Mucosa of descending colon (tissue), 3 donors: ENCODE data around the gene HDAC4. TPM values are rescaled to one million over a fixed set of nuclear protein-coding genes. Genes with fewer than 3 reads are reported as not detected.

ENCODE experiments used
- ATAC-seq: fragments of 200-7000 bp; cut with Tn5 transposase; one replicate; pipeline ENCODE4 v1.9.1; 2020; ENCODE audit warnings: mild to moderate bottlenecking, moderate library complexity
- DNase-seq, 3 donors: peaks; one replicate each; pipeline ENCODE4 v3.0.0-alpha.2; 2020
- H3K36me3 ChIP-seq: fragments of 200-600 bp; one replicate; pipeline ENCODE4 v1.8.0; 2021; ENCODE audit warnings: low read depth, mild to moderate bottlenecking
- H3K4me1 ChIP-seq: fragments of 200-600 bp; one replicate; pipeline ENCODE4 v1.8.0; 2021; ENCODE audit warnings: low read depth, mild to moderate bottlenecking
- H3K4me3 ChIP-seq: fragments of 200-600 bp; one replicate; pipeline ENCODE4 v1.8.0; 2021; ENCODE audit warnings: mild to moderate bottlenecking
- H3K9me3 ChIP-seq: fragments of 200-600 bp; one replicate; pipeline ENCODE4 v1.8.0; 2021; ENCODE audit warnings: mild to moderate bottlenecking
- CTCF ChIP-seq: fragments of 200-600 bp; IDR thresholded peaks from one replicate; pipeline ENCODE4 v1.8.0; 2022; ENCODE audit warnings: antibody characterized with exemption, mild to moderate bottlenecking
- intact Hi-C, 2 donors: fragments of 100-400 bp; cut with DNase I in 1 of 2; cut with micrococcal nuclease in 1 of 2; formaldehyde crosslinking; loops; one replicate each; pipeline versions ENCODE4 v1.11.0 to v1.11.1; 2022; cut with DNase I, micrococcal nuclease
- total RNA-seq, 3 donors: library from RNA; stranded (reverse); fragmentation: NEBNext Ultra II Directional in 2 of 3; extraction: Animal tissue kit (Norgen Biotek cat#: 25700) in 2 of 3; gene quantifications; one replicate each; pipeline versions ENCODE4 v1.2.1 to v1.2.4, GENCODE V29; 2021 to 2023
- donor health status: DM: no; HTN: no; CAD: no; lungs with moderate emphysema.
- donor health status: DM: no; HTN: no; CAD: no.
- donor health status: DM: no; HTN: yes; CAD: no.

HDAC4 gene
- total RNA-seq, 3 donors from 2014 or later: 41.4 to 147 (median 44.0) TPM

DNA sequence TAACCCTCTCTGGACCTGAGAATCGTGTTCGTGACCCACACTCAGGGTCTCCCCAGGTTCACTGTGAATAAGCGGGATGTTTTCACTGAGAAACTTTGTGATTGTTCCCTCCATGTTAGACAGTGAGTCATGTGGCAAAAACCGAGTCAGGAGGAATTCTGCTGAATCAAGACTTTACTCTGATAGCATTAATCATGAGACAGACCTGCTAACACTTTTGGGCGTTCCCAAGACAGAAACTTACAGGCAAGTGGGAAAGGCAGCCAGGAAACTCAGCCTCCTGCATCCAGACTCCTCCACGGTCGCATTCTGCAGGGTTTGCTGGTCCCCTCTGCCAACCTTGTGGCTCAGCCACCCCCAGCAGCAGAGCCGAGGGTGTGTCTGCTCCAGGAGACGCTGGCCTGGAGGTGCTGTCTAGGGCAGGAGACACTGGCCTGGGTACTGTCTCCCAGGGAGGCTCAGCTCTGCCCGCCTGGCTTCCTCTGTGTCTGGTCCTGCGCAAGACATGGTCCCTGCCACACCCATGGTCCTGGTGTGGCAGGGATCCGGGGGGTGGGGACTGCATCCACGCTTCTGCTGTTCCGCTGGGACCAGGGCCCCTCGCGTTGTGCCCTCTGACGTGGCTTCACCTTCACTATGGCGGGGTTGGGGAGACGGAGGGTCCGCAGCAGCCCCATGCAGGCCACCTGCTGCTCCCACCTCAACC, 375.6 kb downstream of the HDAC4 start:
- Histone ChIP-seq H3K36me3 (no peaks in the 10 kb centered on the region), H3K4me1 (no peaks in the 10 kb centered on the region), H3K9me3 (no peaks in the 10 kb centered on the region), H3K4me3 (no peak overlapping the region)
- DNase-seq: peak in 1 of 3 donors; percentile 38
- no peak for TF ChIP-seq CTCF
- no peak for ATAC-seq
- intact Hi-C loops: no loop called here

DNA sequence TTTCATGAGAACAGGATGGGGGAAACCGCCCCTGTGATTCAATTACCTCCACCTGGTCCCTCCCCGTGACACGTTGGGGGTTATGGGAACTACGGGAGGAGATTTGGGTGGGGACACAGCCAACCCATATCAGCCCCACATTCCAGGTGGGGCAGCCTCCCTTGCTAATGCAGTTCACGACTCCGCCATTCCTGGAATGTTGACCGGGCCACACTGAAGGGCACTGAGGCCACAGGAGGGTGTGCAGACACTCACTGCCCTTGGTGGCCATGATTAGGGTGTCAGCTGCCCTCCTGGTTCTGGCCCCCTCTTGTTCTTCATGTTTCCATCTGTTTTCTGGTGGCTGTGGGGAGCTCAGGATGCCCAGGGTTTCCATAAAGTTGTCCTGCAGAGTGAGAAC, 376.6 kb downstream of the HDAC4 start:
- no peak for ATAC-seq
- H3K4me1 ChIP-seq: no peaks in the 10 kb centered on the region
- H3K4me3 ChIP-seq: no peak overlapping the region
- H3K9me3 ChIP-seq: no peaks in the 10 kb centered on the region
- TF ChIP-seq CTCF: no peak
- DNase-seq: no peak
- intact Hi-C loops: no loop called here
- no peaks in the 10 kb centered on the region for H3K36me3 ChIP-seq

DNA sequence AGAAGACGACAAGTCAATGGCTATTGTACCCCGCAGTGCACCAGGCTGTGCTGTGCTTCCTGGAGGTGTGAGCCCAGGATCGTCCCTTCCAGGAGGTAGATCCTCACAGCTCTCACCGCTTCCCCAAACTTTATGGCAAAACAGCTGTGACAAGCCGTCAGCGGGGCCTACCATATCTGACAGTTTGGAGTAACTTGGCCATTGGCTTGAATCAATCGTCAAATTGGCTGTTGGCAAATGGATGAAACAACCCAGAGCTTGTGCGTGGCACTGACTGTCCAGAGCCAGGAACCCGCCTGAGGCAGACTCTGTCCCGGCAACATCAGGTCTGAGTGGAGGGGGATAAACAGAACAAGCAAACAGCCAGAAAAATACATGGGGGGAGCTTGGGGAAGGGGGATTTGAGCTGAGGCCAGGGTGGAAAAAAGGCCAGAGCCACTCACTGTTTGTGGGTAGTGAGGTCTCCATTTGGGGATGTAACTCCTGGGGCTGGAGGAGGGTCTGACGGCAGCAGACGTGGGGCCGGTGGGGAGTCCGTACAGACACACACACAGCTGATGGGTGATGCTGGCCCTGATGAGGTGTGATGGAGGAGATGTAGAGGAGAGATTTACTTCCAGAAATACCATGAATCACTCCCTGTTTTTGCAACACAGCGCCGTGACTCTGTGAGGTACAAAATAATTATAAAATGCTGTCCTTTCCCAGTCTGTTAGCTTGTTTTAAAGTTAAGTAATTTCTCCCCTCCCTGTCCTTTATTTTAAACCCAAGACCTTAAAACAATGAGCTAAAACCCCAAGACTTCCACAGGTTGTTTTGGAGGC, 378.2 kb downstream of the HDAC4 start:
- H3K4me1 ChIP-seq: no peaks in the 10 kb centered on the region
- intact Hi-C loops: no loop called here
- no peaks in the 10 kb centered on the region for H3K36me3 ChIP-seq
- H3K9me3 ChIP-seq: no peaks in the 10 kb centered on the region
- DNase-seq (no peak), ATAC-seq (no peak)
- H3K4me3 ChIP-seq: no peak overlapping the region
- TF ChIP-seq CTCF: no peak

- no peaks in the 10 kb centered on the region for H3K4me1 ChIP-seq
- H3K9me3 ChIP-seq: no peaks in the 10 kb centered on the region
- intact Hi-C loops: no loop called here
- no peak for TF ChIP-seq CTCF
- DNase-seq (no peak), ATAC-seq (no peak)
- no peaks in the 10 kb centered on the region for H3K36me3 ChIP-seq
- H3K4me3 ChIP-seq: no peak overlapping the region
These were observed 379.0 kb downstream of the HDAC4 start for GRCh38 chr2:239021651-239022436.

DNA sequence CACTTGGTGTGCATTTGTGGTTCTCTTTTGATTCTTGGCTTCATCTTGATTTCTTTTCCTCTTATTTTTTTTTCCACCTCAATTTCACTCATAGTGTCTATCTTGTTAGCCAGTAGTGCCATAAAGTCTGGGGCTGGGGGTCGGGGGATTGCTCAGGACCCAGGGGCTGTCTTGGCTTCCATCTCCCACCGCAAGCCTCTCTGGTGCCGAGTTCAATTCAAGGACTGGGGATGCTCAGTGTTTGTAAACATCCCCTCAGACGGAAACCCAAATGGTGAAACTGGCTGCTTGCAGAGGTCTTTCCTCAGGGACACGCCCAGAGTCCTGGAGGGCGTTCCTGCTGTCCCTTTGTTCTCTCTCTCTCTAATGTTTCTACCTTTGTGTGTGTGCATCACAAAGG, 379.6 kb downstream of the HDAC4 start:
- Histone ChIP-seq H3K4me3 (no peak overlapping the region), H3K4me1 (no peaks in the 10 kb centered on the region), H3K9me3 (no peaks in the 10 kb centered on the region), H3K36me3 (no peaks in the 10 kb centered on the region)
- intact Hi-C loops: no loop called here
- DNase-seq: no peak
- TF ChIP-seq CTCF: no peak
- no peak for ATAC-seq
